ENCODE data around the gene DEPDC7. TPM values are rescaled to one million over a fixed set of nuclear protein-coding genes. Genes with fewer than 3 reads are reported as not detected.

Gene DEPDC7
- 15.5 and 20.8 TPM in 2 replicates for total RNA-seq

GRCh38 chr11:33015621-33016551 is at the start of gene DEPDC7:
Gene DEPDC7 (plus strand): TSS chr11:33015878. CDS start chr11:33015956, 78 bp downstream.

GRCh38 chr11:33039274-33040032 is 23.8 kb downstream of the DEPDC7 start, which contains the start of gene TCP11L1:
Gene TCP11L1 (plus strand): TSS chr11:33039572. CDS start chr11:33043774, 4,202 bp downstream.

Small RNA genes lying within 50 kb of the gene (small RNA-seq; reads per million reads assigned to genes)
- not detected for gene RF00019

Other genes with a start within 250 kb of the DEPDC7 start
- not detected in 2 replicates for gene CCDC73, start 221.2 kb upstream of the DEPDC7 start, total RNA-seq
- under 0.01 and 0.22 TPM in 2 replicates for gene PRRG4, start 186.0 kb upstream of the DEPDC7 start, total RNA-seq
- 32.8 and 34.5 TPM in 2 replicates for gene QSER1, start 123.1 kb upstream of the DEPDC7 start, total RNA-seq
- 33.8 and 36.4 TPM in 2 replicates for gene TCP11L1, start 23.7 kb downstream of the DEPDC7 start, total RNA-seq
- 26.3 and 30.1 TPM in 2 replicates for gene CSTF3, start 145.6 kb downstream of the DEPDC7 start, total RNA-seq
- 135 and 161 TPM in 2 replicates for gene HIPK3, start 241.5 kb downstream of the DEPDC7 start, total RNA-seq

All from articular chondrocyte of knee joint (primary cell).